Fibroblast of villous mesenchyme (primary cell): ENCODE data around the gene PPP6R3. TPM values are rescaled to one million over a fixed set of nuclear protein-coding genes. Genes with fewer than 3 reads are reported as not detected.

Experiments used
- DNase-seq: peaks from one replicate; pipeline ENCODE4 v3.0.0-alpha.2; 2010; ENCODE audit warnings: low read depth
- H3K4me3 ChIP-seq: 2 replicates; pipeline ENCODE4 v1.5.1; 2011; ENCODE audit warnings: low read depth, mild to moderate bottlenecking, low read length
- small RNA-seq: library from RNA; depleted of rRNA; stranded (forward); fragments of <200 nt; gene quantifications from one replicate; pipeline ENCODE3, GENCODE V24; 2012
- total RNA-seq: library from RNA; depleted of rRNA; stranded (reverse); fragments of >200 nt; gene quantifications from 2 replicates; pipeline ENCODE4 v1.2.3, GENCODE V29; 2012
- TF ChIP-seq, protein P1 (sequence below): IDR thresholded peaks from 2 replicates; pipeline ENCODE4 v1.5.1; 2012; ENCODE audit warnings: low read depth, mild to moderate bottlenecking, low read length; ENCODE audit not compliant: insufficient read depth

The PPP6R3 gene
- total RNA-seq, 1 donor, result 218 TPM

DNA sequence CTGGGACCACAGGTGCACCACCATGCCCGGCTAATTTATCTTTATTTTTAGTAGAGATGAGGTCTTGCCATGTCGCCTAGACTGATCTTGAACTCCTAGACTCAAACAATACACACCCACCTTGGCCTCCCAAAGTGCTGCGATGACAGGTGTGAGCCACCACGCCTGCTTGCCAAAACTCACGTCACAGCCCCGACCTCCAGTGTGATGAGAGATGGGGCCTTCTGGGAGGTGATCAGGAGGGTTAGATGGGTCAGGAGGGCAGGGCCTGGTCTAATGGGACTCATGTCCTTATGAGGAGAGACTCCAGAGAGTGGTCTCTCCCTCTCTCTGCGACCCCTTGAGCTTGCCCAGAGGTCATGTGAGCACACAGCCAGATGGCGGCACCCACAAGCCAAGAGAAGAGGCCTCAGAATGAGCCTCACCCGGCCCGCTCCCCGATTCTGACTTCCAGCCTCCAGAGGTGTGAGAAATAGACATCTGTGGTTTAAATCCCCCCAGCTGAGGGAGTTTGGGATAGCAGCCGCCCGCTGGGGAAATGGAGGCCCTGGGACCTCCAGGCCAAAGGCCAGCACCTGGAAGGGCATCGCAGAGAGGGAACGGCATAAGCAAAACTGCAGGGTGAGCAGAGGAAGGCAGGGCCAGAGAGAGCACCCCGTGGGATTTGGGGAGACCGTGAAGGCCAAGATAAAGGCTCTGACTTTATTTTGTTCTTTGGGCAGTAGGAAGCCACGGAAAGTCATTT is 199.7 kb downstream of the PPP6R3 start:
- TF ChIP-seq, protein P1, sequence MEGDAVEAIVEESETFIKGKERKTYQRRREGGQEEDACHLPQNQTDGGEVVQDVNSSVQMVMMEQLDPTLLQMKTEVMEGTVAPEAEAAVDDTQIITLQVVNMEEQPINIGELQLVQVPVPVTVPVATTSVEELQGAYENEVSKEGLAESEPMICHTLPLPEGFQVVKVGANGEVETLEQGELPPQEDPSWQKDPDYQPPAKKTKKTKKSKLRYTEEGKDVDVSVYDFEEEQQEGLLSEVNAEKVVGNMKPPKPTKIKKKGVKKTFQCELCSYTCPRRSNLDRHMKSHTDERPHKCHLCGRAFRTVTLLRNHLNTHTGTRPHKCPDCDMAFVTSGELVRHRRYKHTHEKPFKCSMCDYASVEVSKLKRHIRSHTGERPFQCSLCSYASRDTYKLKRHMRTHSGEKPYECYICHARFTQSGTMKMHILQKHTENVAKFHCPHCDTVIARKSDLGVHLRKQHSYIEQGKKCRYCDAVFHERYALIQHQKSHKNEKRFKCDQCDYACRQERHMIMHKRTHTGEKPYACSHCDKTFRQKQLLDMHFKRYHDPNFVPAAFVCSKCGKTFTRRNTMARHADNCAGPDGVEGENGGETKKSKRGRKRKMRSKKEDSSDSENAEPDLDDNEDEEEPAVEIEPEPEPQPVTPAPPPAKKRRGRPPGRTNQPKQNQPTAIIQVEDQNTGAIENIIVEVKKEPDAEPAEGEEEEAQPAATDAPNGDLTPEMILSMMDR, result no peak
- no peak for DNase-seq
- H3K4me3 ChIP-seq, result no peak overlapping the region

DNA sequence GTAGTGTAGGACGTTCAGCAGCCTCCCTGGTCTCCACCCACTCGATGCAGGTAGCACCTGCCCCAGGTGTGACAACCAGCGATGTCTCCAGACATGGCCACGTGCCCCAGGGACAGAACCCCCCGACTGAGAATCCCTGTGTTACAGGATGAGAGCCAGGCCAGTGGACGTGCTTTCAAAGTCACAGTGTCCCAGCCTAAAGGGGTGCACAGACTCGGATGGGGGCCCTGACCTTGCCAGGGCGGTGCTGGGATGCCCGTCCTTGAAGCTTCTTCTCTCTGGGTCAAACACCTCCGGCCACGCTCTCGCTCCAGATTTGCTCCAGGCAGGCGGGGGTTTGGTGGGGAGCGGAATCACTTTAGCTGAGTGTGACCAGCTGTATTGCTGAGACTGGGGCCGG is 200.5 kb downstream of the PPP6R3 start:
- DNase-seq, result no peak
- TF ChIP-seq, protein P1, result no peak
- no peak overlapping the region for H3K4me3 ChIP-seq

DNA sequence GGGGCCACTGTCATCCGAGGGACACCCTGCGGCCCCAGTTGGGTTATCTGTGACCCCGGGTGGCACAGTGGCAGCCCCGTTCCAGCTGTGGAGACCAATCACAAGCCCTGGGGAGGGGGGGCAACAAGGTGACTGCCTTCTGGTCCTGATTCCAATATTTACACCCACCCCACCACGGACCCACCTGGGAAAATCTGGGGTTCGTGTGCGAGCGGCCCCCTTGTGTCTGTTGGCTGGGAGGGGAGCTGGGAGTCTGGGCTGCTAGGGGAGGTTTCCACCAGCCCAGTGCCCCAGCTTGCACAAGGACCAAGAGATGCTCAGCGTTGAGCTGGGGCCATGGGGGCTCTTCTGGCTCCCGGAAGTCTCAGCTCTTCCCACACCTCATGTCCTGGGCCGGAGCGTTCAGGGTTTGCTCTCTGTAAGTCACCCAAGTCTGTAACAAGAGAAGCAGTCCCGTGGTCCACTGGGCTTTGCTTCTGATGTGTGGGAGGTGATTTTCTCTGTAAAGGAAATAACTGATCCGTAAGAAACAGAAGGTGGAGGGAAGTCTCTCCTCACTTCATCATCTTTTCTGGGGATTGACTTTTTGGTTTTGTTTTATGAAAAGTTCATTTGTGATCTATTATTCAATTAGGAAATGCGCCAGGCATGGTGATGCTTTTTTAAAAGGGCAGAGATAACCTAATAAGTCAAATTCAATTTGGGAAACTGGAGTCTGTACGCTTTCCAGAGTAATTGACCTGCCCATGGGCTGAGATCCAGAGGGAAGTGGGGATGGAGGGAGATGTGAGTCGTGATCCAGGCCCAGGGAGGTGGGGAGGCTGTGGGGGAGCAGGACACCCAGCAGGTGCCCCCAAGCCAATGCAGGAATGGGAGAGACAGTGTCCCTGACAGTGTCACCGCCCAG is 201.4 kb downstream of the PPP6R3 start:
- TF ChIP-seq, protein P1, result no peak
- no peak overlapping the region for H3K4me3 ChIP-seq
- peak; percentile 26 for DNase-seq

DNA sequence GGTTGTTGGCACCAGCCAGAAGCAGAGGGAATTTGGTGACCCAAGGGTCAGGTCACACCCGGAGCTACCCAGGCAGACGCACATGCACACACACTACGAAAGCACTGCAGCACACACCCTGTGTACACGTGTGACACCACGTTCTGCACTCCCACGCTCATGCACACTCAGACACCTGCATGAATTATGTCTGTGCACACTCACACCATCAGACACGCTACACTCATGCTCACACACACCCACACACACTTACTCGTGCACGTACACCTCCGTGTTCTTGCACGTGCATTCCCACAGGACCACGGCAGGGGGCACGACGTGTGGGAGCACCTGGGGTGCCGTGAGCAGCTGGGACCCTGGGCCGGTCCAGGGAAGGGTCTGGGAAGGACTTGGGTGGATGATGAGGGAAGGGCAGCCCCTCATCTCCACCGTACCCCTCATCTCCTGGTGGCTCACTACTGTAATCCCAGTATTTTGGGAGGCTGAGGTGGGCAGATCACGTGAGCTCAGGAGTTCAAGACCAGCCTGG is 203.0 kb downstream of the PPP6R3 start:
- no peak for DNase-seq
- H3K4me3 ChIP-seq, result no peak overlapping the region
- TF ChIP-seq, protein P1, result no peak

DNA sequence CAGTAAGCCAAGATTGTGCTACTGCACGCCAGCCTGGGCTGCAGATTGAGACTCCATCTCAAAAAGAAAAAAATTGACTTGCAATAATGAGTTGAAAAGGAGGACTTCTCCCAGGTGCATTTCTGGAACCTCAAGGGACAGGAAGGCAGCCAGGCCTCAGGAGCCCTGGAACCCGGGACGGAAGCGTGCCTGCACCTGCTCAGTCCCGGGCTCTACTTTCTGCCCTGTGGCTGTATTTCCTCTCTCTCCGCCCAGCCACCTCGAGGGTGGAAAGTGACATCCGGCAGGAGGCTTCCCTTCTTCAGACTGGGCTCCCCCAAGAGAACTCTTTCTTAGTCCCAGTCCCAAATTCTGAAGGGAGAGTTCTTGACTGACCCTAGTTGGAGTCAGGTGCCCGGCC is 203.6 kb downstream of the PPP6R3 start:
- no peak for DNase-seq
- H3K4me3 ChIP-seq, result no peak overlapping the region
- TF ChIP-seq, protein P1, result no peak

DNA sequence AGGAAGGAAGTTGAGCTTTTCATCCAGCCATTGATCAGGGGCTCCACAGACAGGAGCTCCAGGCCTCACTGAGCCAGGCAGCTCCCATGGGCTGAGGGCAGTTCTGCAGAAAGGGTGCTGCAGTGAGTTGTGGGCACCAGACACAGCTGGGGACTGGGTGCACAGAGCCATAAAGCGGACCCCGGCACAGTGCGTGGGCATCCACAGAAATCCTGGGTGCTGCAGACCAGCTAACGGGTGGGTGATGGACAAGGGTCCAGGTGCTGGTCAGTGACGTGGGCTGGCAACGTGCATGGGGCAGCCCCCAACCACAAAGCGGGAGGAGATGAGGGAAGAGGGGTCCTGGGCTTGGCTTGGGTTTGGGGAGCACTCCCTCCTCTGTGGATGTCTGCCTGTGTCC is 204.4 kb downstream of the PPP6R3 start:
- H3K4me3 ChIP-seq, result no peak overlapping the region
- no peak for DNase-seq
- TF ChIP-seq, protein P1, result no peak

Small RNAs within 50 kb of the gene (small RNA-seq; reads per million reads assigned to genes)
- gene NDUFA3P2, result not detected

Other genes starting within 250 kb of the PPP6R3 start
- gene KMT5B, start 247.5 kb upstream of the PPP6R3 start, total RNA-seq, result 20.0 and 29.4 TPM in 2 replicates
- 50.1 and 64.4 TPM in 2 replicates for gene C11orf24, start 188.8 kb upstream of the PPP6R3 start, total RNA-seq
- gene LRP5, start 148.2 kb upstream of the PPP6R3 start, total RNA-seq, result 28.3 and 31.5 TPM in 2 replicates
- gene GAL, start 223.8 kb downstream of the PPP6R3 start, total RNA-seq, result not detected in 2 replicates